ENCODE data around the gene ARHGEF19.
"Not testable (repeated sequence)": the region's sequence is repeated elsewhere in the genome, so short reads cannot be mapped to it uniquely, and the experiment has no call there.

The ARHGEF19 gene

GRCh38 chr1:16243936-16244649 is 31.6 kb upstream of the ARHGEF19 start:
- peak; percentile 81 to 84 for DNase-seq

GRCh38 chr1:16243215-16243610 is 30.8 kb upstream of the ARHGEF19 start:
- DNase-seq, result no peak

DNA sequence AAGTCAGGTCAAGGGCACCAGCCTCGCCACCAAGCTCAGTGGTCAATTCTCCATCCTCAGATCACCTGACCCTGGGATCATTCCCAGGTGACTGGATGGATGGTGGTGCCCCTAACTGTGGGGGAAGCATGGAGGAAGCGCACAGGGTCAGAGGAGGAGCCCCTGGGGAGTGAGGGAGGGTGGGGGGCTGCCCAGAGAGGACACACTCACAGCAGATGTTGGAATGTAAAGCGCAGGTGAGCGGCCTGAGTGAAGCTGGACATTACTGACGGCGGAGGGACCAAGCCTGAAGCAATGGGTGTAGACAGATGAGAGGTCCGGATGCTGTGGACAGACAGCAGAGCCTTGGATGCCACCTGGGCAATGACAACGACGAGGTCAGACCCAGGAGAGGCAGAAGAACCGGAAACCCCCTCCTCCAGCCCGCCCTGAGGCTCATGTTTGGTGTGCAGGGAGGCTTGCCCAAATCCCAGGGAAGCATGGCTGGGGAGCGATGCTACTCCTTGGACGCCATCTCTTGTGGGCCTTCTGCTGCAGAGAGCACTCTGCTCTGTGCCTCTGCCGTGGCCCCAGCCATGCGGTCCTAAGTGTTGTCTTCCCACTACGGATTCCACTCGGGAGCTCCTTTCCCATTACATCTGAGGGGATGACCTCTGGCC is 30.2 kb upstream of the ARHGEF19 start:
- DNase-seq, result no peak

- no peak for DNase-seq
Observed at GRCh38 chr1:16241221-16241708, 28.8 kb upstream of the ARHGEF19 start.

- DNase-seq, result no peak
Observed at GRCh38 chr1:16239972-16240491, 27.6 kb upstream of the ARHGEF19 start.

DNA sequence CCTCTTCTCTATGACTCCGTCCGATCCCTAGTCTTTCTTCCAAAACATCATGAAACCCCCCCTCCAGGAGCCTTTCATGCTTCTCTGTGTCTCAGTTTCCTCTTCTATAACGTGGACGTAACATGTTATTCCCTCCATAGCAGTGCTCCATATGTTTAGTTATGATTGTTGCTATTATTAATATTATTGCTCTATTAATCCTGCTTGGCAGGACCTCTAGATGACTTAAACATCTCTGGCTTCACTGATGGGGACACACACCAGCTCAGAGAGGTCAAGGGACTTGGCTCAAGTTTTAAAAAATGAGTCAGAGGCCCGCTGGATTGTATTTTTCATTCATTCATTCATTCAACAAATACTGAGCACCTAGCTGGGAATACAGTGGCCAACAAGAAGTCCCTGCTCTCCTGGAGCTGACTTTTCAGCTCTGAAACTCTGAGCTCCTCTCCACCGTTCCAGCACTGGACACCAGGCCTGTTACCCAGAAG is 24.9 kb upstream of the ARHGEF19 start:
- no peak for DNase-seq

DNA sequence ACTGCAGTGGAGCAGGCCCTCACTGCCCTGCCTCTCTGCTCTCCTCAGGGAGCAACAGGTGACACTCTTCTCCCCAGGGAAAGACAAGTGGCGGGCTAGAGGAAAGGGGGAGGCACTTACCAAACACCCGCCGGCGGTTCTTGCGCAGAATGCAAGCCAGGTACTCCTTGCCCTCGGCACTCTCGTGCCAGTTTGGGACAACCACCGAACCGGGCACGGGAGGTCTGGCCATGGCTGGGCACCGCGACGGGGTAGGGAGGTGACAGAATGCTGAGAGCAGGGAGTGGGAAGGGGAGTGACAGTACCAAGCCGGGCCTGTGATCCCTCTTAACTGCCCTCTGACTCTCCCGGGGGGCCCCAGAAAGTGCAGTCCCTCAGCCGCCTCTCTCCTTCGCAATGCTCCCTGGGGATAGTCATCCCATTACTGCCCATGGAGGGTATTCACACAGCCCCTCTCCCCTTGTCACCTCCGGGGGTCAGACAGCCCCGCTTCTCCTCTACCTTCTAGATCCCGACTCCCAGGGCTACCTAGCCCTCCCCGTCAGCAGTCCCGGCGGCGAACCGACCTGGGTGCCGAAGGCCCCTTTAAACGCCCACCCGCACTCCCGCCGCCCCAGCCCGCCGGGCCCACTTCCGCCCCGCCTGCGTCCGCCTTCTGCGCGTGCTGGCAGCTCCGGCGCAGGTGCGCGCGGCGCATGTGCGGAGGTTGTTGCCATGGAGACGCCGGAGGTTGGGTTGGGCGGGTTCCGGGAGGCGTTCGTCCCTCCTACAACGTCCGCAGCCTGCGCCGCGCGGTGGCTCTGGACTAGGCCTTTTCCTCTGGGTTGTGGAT is 24.3 kb upstream of the ARHGEF19 start, which contains the start of gene CPLANE2:
TSS of gene CPLANE2 (minus strand) at position 673 of the 832 bp plus-strand sequence. CDS start at position 232, 441 bp downstream.
- DNase-seq, result peak; percentile 97

GRCh38 chr1:16235944-16236510 is 23.6 kb upstream of the ARHGEF19 start:
- DNase-seq, result peak; percentile 37 to 56

DNA sequence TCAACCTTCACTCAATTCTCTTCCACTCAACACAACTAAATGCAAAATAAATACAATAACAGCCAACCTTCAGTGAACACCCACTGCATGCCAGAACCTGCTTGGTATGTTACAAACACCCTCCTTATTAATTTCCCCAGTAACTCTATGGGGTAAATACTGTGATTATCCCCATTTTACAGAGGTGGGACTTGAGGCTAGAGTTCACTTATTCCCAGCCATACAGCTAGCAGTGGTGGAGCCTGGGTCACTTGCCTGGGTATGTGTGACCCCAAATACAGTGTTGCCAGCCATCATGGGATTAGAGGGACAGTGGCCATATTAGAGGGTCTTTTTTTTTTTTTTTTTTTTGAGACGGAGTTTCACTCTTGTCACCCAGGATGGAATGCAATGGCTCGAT is 22.9 kb upstream of the ARHGEF19 start:
- no peak for DNase-seq

DNA sequence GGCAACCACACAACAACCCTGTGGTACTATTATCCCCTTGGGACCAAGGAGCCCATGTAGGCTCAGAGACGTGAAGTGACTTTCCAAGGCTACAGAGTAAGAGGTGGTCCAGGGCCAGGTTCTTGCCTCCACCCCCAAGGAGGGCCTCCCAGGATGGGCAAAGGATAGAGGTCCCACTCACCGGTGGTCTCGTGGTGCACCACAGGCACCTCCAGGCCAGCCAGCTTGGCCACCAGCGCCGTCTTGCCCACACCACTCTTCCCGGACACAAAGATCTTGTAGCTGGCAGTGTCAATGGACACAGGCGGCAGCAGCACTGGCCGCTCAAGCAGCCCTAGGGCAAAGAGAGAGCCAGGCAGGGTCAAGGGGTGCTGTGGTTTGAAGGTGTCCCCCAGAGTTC is 21.0 kb upstream of the ARHGEF19 start:
- no peak for DNase-seq

- DNase-seq, result no peak
Observed at GRCh38 chr1:16232316-16232710, 19.9 kb upstream of the ARHGEF19 start.

GRCh38 chr1:16231331-16232315 is 19.2 kb upstream of the ARHGEF19 start:
- DNase-seq, result no peak

- no peak for DNase-seq
Observed at GRCh38 chr1:16230744-16231143, 18.3 kb upstream of the ARHGEF19 start.

DNA sequence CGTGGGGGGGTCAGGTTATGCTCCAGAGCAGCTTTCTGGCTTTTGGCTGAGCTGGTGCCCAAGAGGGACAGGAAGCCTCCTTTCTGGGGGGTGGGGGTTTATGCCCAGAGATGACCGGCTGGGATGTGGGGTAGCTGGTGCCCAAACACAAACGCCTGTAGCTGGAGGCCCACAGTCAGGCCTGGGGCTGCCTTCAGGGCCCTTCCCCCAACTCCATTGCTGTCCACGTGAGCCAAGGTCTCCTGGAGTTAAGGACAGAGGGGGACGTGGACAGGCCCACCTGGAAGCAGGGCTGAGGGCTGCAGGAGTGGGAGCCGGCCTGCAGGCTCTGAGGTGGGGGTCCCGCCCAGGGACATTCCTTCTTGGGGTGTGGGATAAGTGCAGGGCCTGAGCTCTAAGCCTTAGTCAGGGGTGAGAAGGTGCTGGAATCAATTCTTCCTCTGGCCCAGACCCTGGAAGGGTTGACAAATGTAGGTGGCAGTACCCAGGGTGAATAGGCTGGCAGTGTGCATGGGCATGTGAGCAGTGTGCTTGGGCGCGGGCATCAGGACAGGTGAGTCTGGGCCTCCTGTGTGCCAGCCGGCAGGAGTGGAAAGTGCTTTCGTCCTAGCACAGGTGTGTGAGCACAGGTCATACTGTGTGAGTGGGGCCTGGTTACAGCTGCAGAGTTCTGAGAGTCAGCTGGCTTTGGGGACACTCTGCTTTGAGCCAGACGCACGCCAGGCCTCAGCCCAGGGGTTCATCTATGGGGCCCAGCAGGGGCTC is 17.7 kb upstream of the ARHGEF19 start:
- DNase-seq, result no peak

DNA sequence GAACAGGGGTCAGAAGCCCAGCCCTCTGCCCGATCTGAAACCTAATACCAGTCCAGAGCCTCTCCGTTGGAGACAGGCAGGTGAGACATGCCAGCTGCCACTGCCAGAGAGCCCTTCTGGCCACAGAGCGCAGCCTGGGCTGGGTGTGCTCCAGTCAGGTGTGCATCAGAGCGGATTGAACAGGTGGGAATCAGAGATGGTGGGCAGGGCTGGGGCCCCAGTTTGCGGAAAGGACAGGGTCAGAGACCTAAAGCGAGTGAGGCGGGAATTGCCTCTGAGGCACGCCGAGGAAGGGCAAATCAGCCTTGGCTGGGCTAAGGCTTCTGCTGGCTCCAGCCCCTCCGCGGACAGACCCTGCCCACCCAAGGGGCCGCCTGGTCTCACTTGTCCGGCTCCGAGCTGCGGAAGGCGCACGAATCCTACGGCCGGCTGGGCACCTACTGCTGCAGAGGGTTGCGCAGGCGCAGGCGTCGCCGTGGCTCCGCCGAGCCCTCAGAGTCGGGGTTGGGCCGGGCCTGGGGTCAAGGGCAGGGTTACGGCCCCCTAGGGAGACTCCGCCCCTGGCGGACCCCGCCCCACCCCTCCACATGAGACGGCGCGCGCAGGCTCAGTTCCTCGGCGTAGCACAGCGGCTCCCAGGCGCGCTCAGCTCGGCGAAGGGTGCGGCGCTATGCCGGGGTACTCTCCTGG is 14.2 kb upstream of the ARHGEF19 start:
- DNase-seq, result no peak

GRCh38 chr1:16226129-16226489 is 13.7 kb upstream of the ARHGEF19 start:
- no peak for DNase-seq

GRCh38 chr1:16224472-16224871 is 12.0 kb upstream of the ARHGEF19 start:
- DNase-seq, result no peak

DNA sequence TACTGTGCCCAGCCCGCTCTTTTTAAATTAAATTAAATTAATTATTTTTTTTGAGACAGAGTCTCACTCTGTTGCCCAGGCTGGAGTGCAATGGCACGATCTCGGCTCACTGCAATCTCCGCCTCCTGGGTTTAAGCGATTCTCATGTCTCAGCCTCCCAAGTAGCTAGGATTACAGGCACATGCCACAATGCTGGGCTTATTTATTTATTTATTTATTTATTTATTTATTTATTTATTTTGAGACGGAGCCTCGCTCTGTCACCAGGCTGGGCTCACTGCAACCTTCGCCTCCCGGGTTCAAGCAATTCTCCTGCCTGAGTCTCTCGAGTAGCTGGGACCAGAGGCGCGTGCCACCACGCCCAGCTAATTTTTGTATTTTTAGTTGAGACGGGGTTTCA is 10.3 kb upstream of the ARHGEF19 start:
- DNase-seq, result not testable (repeated sequence)

GRCh38 chr1:16221499-16221898 is 9.0 kb upstream of the ARHGEF19 start:
- DNase-seq, result no peak

- DNase-seq, result no peak
Observed at GRCh38 chr1:16219968-16220500, 7.6 kb upstream of the ARHGEF19 start.
